Left lung (tissue), 10 donors: ENCODE data around the gene DVL1. TPM values are rescaled to one million over a fixed set of nuclear protein-coding genes. Genes with fewer than 3 reads are reported as not detected.

Experiments used
- ATAC-seq: fragments of 200-7000 bp; cut with Tn5 transposase; one replicate; pipeline ENCODE4 v1.9.1; 2020; ENCODE audit warnings: moderate library complexity
- DNase-seq, 4 donors: peaks; one replicate each; pipeline ENCODE4 v3.0.0-alpha.2; 2013 to 2020
- H3K27ac ChIP-seq, 2 donors: fragments of 200-600 bp; sonication (generic) in 1 of 2; one replicate each; pipeline versions ENCODE4 v1.5.0 to v1.8.0; 2020 to 2021
- H3K27me3 ChIP-seq, 2 donors: fragments of 200-600 bp; sonication (generic) in 1 of 2; one replicate each; pipeline versions ENCODE4 v1.5.0 to v1.8.0; 2020 to 2021
- H3K36me3 ChIP-seq, 2 donors: fragments of 200-600 bp; sonication (generic) in 1 of 2; one replicate each; pipeline versions ENCODE4 v1.5.0 to v1.8.0; 2020 to 2021
- H3K4me1 ChIP-seq, 2 donors: fragments of 200-600 bp; one replicate each; pipeline ENCODE4 v1.8.0; 2021
- H3K4me3 ChIP-seq, 2 donors: fragments of 200-600 bp; sonication (generic) in 1 of 2; one replicate each; pipeline versions ENCODE4 v1.5.0 to v1.8.0; 2020 to 2021; ENCODE audit warnings: mild to moderate bottlenecking in 1 of 2
- H3K9me3 ChIP-seq, 2 donors: fragments of 200-600 bp; sonication (generic) in 1 of 2; one replicate each; pipeline versions ENCODE4 v1.5.0 to v1.8.0; 2020 to 2021
- CTCF ChIP-seq, 2 donors: fragments of 200-600 bp; sonication (generic) in 1 of 2; IDR thresholded peaks; one replicate each; pipeline versions ENCODE4 v1.5.0 to v1.8.0; 2021; ENCODE audit warnings: antibody characterized with exemption in 2 of 2
- intact Hi-C, 2 donors: fragments of 100-400 bp; cut with DNase I; formaldehyde crosslinking; loops; one replicate each; pipeline versions ENCODE4 v1.11.2 to v1.14.2; 2022
- polyA plus RNA-seq, 6 donors: library from polyadenylated mRNA; unstranded; fragments of 120-200 nt; gene quantifications; one replicate each; pipeline ENCODE4 v1.2.1, GENCODE V29; 2013; ENCODE audit not compliant: insufficient read length in 6 of 6
- total RNA-seq, 2 donors: library from RNA; stranded (reverse); fragmentation: NEBNext Ultra II Directional; extraction: Animal tissue kit (Norgen Biotek cat#: 25700); gene quantifications; one replicate each; pipeline ENCODE4 v1.2.1, GENCODE V29; 2021
- donor health status: DM: no; HTN: yes; CAD: no.
- donor health status: DM: no; HTN: no; CAD: no.

Gene DVL1
- total and polyA plus RNA-seq, 8 donors = 20.6 to 81.2 (median 30.4) TPM

- Histone ChIP-seq H3K27me3 (no peaks in the 10 kb centered on the region), H3K4me3 (no peak overlapping the region), H3K36me3 (peaks cover 0 to 51% of the 10 kb centered on the region in 2 donors), H3K9me3 (no peaks in the 10 kb centered on the region), H3K27ac (no peak overlapping the region), H3K4me1 (peaks cover 19 to 67% of the 10 kb centered on the region in 2 donors)
- no peak for TF ChIP-seq CTCF (IDR thresholded peaks at IDR 0.05)
- DNase-seq = no peak
- ATAC-seq = no peak
- intact Hi-C loops = no loop called here
Measured at GRCh38 chr1:1322418-1322817, 26.8 kb downstream of the DVL1 start.

- Histone ChIP-seq H3K4me1 (peaks cover 19 to 62% of the 10 kb centered on the region in 2 donors), H3K9me3 (no peaks in the 10 kb centered on the region), H3K36me3 (peaks cover 0 to 50% of the 10 kb centered on the region in 2 donors), H3K4me3 (no peak overlapping the region), H3K27me3 (no peaks in the 10 kb centered on the region), H3K27ac (no peak overlapping the region)
- intact Hi-C loops = no loop called here
- no peak for ATAC-seq
- no peak for DNase-seq
- no peak for TF ChIP-seq CTCF (IDR thresholded peaks at IDR 0.05)
Measured at GRCh38 chr1:1321477-1321876, 27.7 kb downstream of the DVL1 start.

GRCh38 chr1:1320666-1321448, 28.4 kb downstream of the DVL1 start:
- no peak for ATAC-seq
- Histone ChIP-seq H3K27ac (no peak overlapping the region), H3K27me3 (no peaks in the 10 kb centered on the region), H3K36me3 (peaks cover 0 to 56% of the 10 kb centered on the region in 2 donors), H3K9me3 (no peaks in the 10 kb centered on the region), H3K4me3 (no peak overlapping the region), H3K4me1 (peaks cover 13 to 56% of the 10 kb centered on the region in 2 donors)
- TF ChIP-seq CTCF (IDR thresholded peaks at IDR 0.05) = no peak
- DNase-seq = no peak
- intact Hi-C loops = no loop called here

GRCh38 chr1:1319646-1319941, 29.6 kb downstream of the DVL1 start:
- DNase-seq (no peak), ATAC-seq (no peak)
- H3K4me1 ChIP-seq = peaks cover 7 to 47% of the 10 kb centered on the region in 2 donors
- H3K27ac ChIP-seq = no peak overlapping the region
- no peak for TF ChIP-seq CTCF (IDR thresholded peaks at IDR 0.05)
- H3K4me3 ChIP-seq = no peak overlapping the region
- no peaks in the 10 kb centered on the region for H3K9me3 ChIP-seq
- intact Hi-C loops = no loop called here
- no peaks in the 10 kb centered on the region for H3K27me3 ChIP-seq
- H3K36me3 ChIP-seq = peaks cover 0 to 64% of the 10 kb centered on the region in 2 donors

GRCh38 chr1:1318777-1319645, 30.2 kb downstream of the DVL1 start:
- Histone ChIP-seq H3K27ac (peak overlapping the region; percentile 38 to 65), H3K27me3 (no peaks in the 10 kb centered on the region), H3K4me1 (peaks cover 7 to 47% of the 10 kb centered on the region in 2 donors), H3K9me3 (no peaks in the 10 kb centered on the region), H3K36me3 (peaks cover 0 to 70% of the 10 kb centered on the region in 2 donors), H3K4me3 (no peak overlapping the region)
- no peak for DNase-seq
- intact Hi-C loops = no loop called here
- ATAC-seq = no peak
- no peak for TF ChIP-seq CTCF (IDR thresholded peaks at IDR 0.05)
